Lower leg skin (tissue), 4 donors: ENCODE measurements around the gene TMEM132D. TPM values are rescaled to one million over a fixed set of nuclear protein-coding genes. Genes with fewer than 3 reads are reported as not detected.

Experiments used
- DNase-seq, 2 donors: peaks; one replicate each; pipeline ENCODE4 v3.0.0-alpha.2; 2019; ENCODE audit warnings: low spot score in 2 of 2
- H3K4me3 ChIP-seq: fragments of 200-600 bp; sonication (generic); 2 replicates; pipeline ENCODE4 v1.5.1; 2017; ENCODE audit warnings: mild to moderate bottlenecking, low read depth; ENCODE audit not compliant: poor library complexity, severe bottlenecking
- CTCF ChIP-seq, 3 donors: fragments of 450-650 bp; IDR thresholded peaks; one replicate each; pipeline ENCODE4 v1.5.1; 2016; ENCODE audit warnings: antibody characterized with exemption in 3 of 3, mild to moderate bottlenecking in 3 of 3, moderate library complexity in 2 of 3
- POLR2A ChIP-seq, 2 donors: fragments of 450-650 bp; IDR thresholded peaks; one replicate each; pipeline ENCODE4 v1.6.1; 2016 to 2017; ENCODE audit warnings: antibody characterized with exemption in 2 of 2, mild to moderate bottlenecking in 1 of 2, moderate library complexity in 1 of 2
- WGBS, 2 donors: methylation state at CpG; one replicate each; pipeline ENCODE4 v1.1.5; 2018; 5-methylcytosine and 5-hydroxymethylcytosine counted together
- intact Hi-C: fragments of 100-400 bp; cut with DNase I; formaldehyde crosslinking; loops from one replicate; pipeline ENCODE4 v1.15.0; 2023; ENCODE audit warnings: low total_unique reads
- total RNA-seq, 4 donors: library from RNA; depleted of rRNA; stranded (reverse); fragments of >200 nt; gene quantifications; one replicate each; pipeline ENCODE4 v1.1.0, GENCODE V29; 2016

TMEM132D gene
- total RNA-seq, 4 donors from 2014 or later, result not detected

GRCh38 chr12:129394177-129394825 lies 509.5 kb downstream of the TMEM132D start:
- TF ChIP-seq POLR2A (IDR thresholded peaks at IDR 0.05) (no peak), CTCF (IDR thresholded peaks at IDR 0.05) (no peak)
- intact Hi-C loops, result no loop called here
- 75 to 87% methylated on average over 16 of the region's 16 CpGs for WGBS, 2 donors
- no peak for DNase-seq
- no peak overlapping the region for H3K4me3 ChIP-seq

GRCh38 chr12:129393357-129393937 lies 510.4 kb downstream of the TMEM132D start:
- intact Hi-C loops, result no loop called here
- no peak for TF ChIP-seq CTCF (IDR thresholded peaks at IDR 0.05)
- TF ChIP-seq POLR2A (IDR thresholded peaks at IDR 0.05), result no peak
- DNase-seq, result no peak
- WGBS, 2 donors, result 49 to 53% methylated on average over 5 of the region's 5 CpGs
- no peak overlapping the region for H3K4me3 ChIP-seq

- WGBS, 2 donors, result 71 to 86% methylated on average over 1 of the region's 1 CpG
- intact Hi-C loops, result no loop called here
- no peak for TF ChIP-seq CTCF (IDR thresholded peaks at IDR 0.05)
- TF ChIP-seq POLR2A (IDR thresholded peaks at IDR 0.05), result no peak
- H3K4me3 ChIP-seq, result no peak overlapping the region
- no peak for DNase-seq
Observed at GRCh38 chr12:129385637-129385990, 518.2 kb downstream of the TMEM132D start.

- DNase-seq, result no peak
- no peak for TF ChIP-seq POLR2A (IDR thresholded peaks at IDR 0.05)
- no peak for TF ChIP-seq CTCF (IDR thresholded peaks at IDR 0.05)
- 79 to 86% methylated on average over 9 of the region's 9 CpGs for WGBS, 2 donors
- H3K4me3 ChIP-seq, result no peak overlapping the region
- intact Hi-C loops, result no loop called here
Observed at GRCh38 chr12:129383956-129384355, 519.9 kb downstream of the TMEM132D start.

- intact Hi-C loops, result no loop called here
- TF ChIP-seq CTCF (IDR thresholded peaks at IDR 0.05) (no peak), POLR2A (IDR thresholded peaks at IDR 0.05) (no peak)
- H3K4me3 ChIP-seq, result no peak overlapping the region
- WGBS, 2 donors, result 44 to 63% methylated on average over 3 of the region's 3 CpGs
- no peak for DNase-seq
Observed at GRCh38 chr12:129381715-129382114, 522.1 kb downstream of the TMEM132D start.
